H1 (cell line): Measurements from ENCODE around the gene ZNF423.

Experiments used
- BCL11A ChIP-seq, 2 experiments: IDR thresholded peaks; one replicate each; pipeline ENCODE4 v1.6.1; 2011; ENCODE audit warnings: low read depth in 2 of 2, low read length in 2 of 2, mild to moderate bottlenecking in 2 of 2
- EZH2 ChIP-seq: fragments of 200-600 bp; sonication (generic); IDR thresholded peaks from 2 replicates; pipeline ENCODE4 v1.7.1; 2012; ENCODE audit warnings: low read depth, mild to moderate bottlenecking, moderate library complexity, low read length, inconsistent platforms; ENCODE audit not compliant: severe bottlenecking
- GABPA ChIP-seq: IDR thresholded peaks from 2 replicates; pipeline ENCODE4 v1.6.1; 2011; ENCODE audit warnings: mild to moderate bottlenecking, low read length, moderate library complexity, borderline replicate concordance; ENCODE audit not compliant: insufficient read depth
- HDAC2 ChIP-seq, 2 experiments: fragments of 300-600 bp in 1 of 2; sonication (generic) in 1 of 2; IDR thresholded peaks; 2 replicates each; pipeline ENCODE4 v1.6.1; 2011 to 2012; ENCODE audit warnings: low read depth in 2 of 2, low read length in 2 of 2, mild to moderate bottlenecking in 2 of 2, moderate library complexity in 2 of 2, borderline replicate concordance in 1 of 2, inconsistent platforms in 1 of 2
- POLR2A ChIP-seq, 2 experiments: IDR thresholded peaks; 1 replicate in 1 of 2; 2 replicates in 1 of 2; pipeline ENCODE4 v1.6.1; 2011; ENCODE audit warnings: low read depth in 2 of 2, low read length in 2 of 2, mild to moderate bottlenecking in 2 of 2; ENCODE audit errors: control extremely low read depth in 1 of 2
- POLR2AphosphoS5 ChIP-seq: IDR thresholded peaks from 2 replicates; pipeline ENCODE4 v1.6.1; 2011; ENCODE audit warnings: low read depth, low read length
- RFX5 ChIP-seq: IDR thresholded peaks from 2 replicates; pipeline ENCODE4 v1.6.1; 2011; ENCODE audit warnings: low read depth, low read length, improper control_type of control experiment, borderline replicate concordance
- RXRA ChIP-seq: IDR thresholded peaks from 2 replicates; pipeline ENCODE4 v1.6.1; 2011; ENCODE audit warnings: low read depth, mild to moderate bottlenecking, low read length, moderate library complexity; ENCODE audit not compliant: insufficient read depth
- SUZ12 ChIP-seq: fragments of 200-600 bp; sonication (generic); IDR thresholded peaks from 2 replicates; pipeline ENCODE4 v1.6.1; 2012; ENCODE audit warnings: mild to moderate bottlenecking, inconsistent platforms, low read length, moderate library complexity, mixed read lengths
- YY1 ChIP-seq: IDR thresholded peaks from 2 replicates; pipeline ENCODE4 v1.6.1; 2011; ENCODE audit warnings: low read depth, mild to moderate bottlenecking, low read length
- TF ChIP-seq, protein P1 (sequence below), 3 experiments: IDR thresholded peaks; 1 replicate in 2 of 3; 2 replicates in 1 of 3; pipeline versions ENCODE4 v1.5.1 to v1.6.1; 2011; ENCODE audit warnings: low read length in 3 of 3, mild to moderate bottlenecking in 3 of 3, inconsistent platforms in 2 of 3, low read depth in 1 of 3, moderate library complexity in 1 of 3; ENCODE audit not compliant: insufficient read depth in 1 of 3; ENCODE audit errors: control extremely low read depth in 1 of 3
- TF ChIP-seq, protein P2 (sequence below): IDR thresholded peaks from 2 replicates; pipeline ENCODE4 v1.6.1; 2011; ENCODE audit warnings: low read depth, mild to moderate bottlenecking, low read length; ENCODE audit not compliant: insufficient read depth

DNA sequence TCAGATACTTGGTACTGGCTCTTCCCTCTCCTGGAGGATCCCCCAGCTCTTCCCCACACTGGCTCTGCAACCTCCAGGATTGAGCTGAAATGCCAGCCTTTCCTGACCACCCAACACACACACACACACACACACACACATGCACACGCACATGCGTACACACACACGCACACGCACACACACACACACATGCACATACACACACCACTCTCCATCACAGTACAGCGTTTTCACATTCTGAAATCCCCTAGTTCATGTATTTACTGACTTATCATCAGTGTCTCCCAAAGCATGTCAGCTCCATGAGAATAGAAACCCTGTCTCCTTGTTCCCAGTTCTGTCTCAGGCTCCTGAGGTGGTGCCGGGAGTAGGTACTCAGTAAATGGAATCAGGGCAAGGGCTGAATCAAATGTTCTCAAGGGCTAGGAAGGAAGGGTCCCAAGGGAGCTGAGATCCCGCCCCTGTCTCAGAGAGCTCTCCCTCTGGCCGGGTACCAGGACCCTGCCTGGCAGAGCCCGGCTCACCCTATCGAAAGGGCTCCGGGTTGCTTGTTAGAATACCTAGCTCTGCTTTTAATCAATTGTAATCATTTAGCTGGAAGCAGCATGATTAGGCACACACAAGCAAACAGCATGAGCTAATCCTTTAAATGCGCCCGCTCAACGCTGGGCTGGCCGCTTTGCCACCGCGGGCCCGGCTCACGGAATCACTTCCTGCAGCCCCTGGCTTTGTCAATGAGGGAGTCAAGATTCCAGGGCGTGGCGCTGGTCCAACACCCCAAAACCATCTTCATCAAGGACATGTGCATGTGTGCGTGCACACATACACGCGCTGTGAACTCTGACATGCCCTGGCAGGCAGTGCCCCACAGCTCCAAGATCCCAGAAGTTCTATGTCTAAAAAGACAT is 341.6 kb downstream of the ZNF423 start:
- TF ChIP-seq RFX5 (no peak), HDAC2 (IDR thresholded peaks at IDR 0.05; ENCODE audit: borderline replicate concordance in 1 of 2, low read depth in 2 of 2, low read length in 2 of 2) (no peak), RXRA (no peak), POLR2A (IDR thresholded peaks at IDR 0.05; ENCODE audit: control extremely low read depth in 1 of 2, low read depth in 2 of 2, low read length in 2 of 2) (no peak), POLR2AphosphoS5 (no peak), EZH2 (no peak), SUZ12 (no peak), YY1 (no peak), GABPA (no peak), BCL11A (IDR thresholded peaks at IDR 0.05; ENCODE audit: low read depth in 2 of 2, low read length in 2 of 2) (no peak)
- TF ChIP-seq, protein P1, sequence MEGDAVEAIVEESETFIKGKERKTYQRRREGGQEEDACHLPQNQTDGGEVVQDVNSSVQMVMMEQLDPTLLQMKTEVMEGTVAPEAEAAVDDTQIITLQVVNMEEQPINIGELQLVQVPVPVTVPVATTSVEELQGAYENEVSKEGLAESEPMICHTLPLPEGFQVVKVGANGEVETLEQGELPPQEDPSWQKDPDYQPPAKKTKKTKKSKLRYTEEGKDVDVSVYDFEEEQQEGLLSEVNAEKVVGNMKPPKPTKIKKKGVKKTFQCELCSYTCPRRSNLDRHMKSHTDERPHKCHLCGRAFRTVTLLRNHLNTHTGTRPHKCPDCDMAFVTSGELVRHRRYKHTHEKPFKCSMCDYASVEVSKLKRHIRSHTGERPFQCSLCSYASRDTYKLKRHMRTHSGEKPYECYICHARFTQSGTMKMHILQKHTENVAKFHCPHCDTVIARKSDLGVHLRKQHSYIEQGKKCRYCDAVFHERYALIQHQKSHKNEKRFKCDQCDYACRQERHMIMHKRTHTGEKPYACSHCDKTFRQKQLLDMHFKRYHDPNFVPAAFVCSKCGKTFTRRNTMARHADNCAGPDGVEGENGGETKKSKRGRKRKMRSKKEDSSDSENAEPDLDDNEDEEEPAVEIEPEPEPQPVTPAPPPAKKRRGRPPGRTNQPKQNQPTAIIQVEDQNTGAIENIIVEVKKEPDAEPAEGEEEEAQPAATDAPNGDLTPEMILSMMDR (IDR thresholded peaks at IDR 0.05; ENCODE audit: control extremely low read depth in 1 of 3, insufficient read depth in 1 of 3, low read depth in 1 of 3, low read length in 3 of 3) = no peak
- TF ChIP-seq, protein P2, sequence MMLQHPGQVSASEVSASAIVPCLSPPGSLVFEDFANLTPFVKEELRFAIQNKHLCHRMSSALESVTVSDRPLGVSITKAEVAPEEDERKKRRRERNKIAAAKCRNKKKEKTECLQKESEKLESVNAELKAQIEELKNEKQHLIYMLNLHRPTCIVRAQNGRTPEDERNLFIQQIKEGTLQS = no peak
